Motor neuron (in vitro differentiated cells): ENCODE results near the gene TRAF3IP1. TPM values are rescaled to one million over a fixed set of nuclear protein-coding genes. Genes with fewer than 3 reads are reported as not detected.
"Not testable (repeated sequence)": the region's sequence is repeated elsewhere in the genome, so short reads cannot be mapped to it uniquely, and the experiment has no call there.

ENCODE experiments used
- ATAC-seq, 8 experiments: fragments of 200-7000 bp; cut with Tn5 transposase; replicated peaks in 6 of 8; 2 replicates each; pipeline ENCODE4 v1.8.0; 2021; ENCODE audit warnings: mild to moderate bottlenecking in 8 of 8, moderate library complexity in 8 of 8
- H3K27ac ChIP-seq, 2 donors: fragments of 250-450 bp; sonication (Bioruptor Pico); 2 replicates each; pipeline ENCODE4 v1.9.0; 2021; ENCODE audit warnings: antibody characterized with exemption in 2 of 2, mild to moderate bottlenecking in 2 of 2, moderate library complexity in 1 of 2
- H3K4me1 ChIP-seq, 2 donors: fragments of 250-450 bp; sonication (Bioruptor Pico); replicated peaks in 1 of 2; 2 replicates each; pipeline ENCODE4 v1.6.1; 2021; ENCODE audit warnings: antibody characterized with exemption in 2 of 2, mild to moderate bottlenecking in 2 of 2, moderate library complexity in 1 of 2
- H3K4me3 ChIP-seq, 5 donors: fragments of 250-450 bp; sonication (Bioruptor Pico); 2 replicates each; pipeline ENCODE4 v1.9.0; 2021; ENCODE audit warnings: antibody characterized with exemption in 5 of 5, mild to moderate bottlenecking in 5 of 5, moderate library complexity in 4 of 5
- WGBS, 10 experiments: fragments of 450-650 bp; shearing (Covaris generic); methylation state at CpG; one replicate each; pipeline ENCODE4 v1.0.0; 2022; 5-methylcytosine and 5-hydroxymethylcytosine counted together
- in situ Hi-C, 9 experiments: fragments of 400-800 bp; cut with MboI; loops; one replicate each; pipeline ENCODE4 v1.15.0; 2021; ENCODE audit warnings: low sequenced_read_pairs in 9 of 9, low pct_unique_long_range_greater_than_20kb in 2 of 9; ENCODE audit not compliant: unreplicated experiment in 9 of 9
- total RNA-seq, 8 experiments: library from RNA; unstranded; fragments of 300-600 nt; gene quantifications; 2 replicates each; pipeline versions ENCODE4 v1.2.3 to v1.2.4, GENCODE V29; 2022

TRAF3IP1 gene
- total RNA-seq, 8 experiments from 2014 or later, result 5.3 to 16.6 (median 11.7) TPM

- peaks cover 6 to 7% of the 10 kb centered on the region in 2 donors for H3K4me1 ChIP-seq
- 60 to 100% (median 93%) methylated on average over 1 to 2 of the region's 2 CpGs; no CpG with 5 or more reads in 4 of the 10 experiments for WGBS, 10 experiments
- in situ Hi-C loops, result no loop called here
Measured at GRCh38 chr2:238439917-238440316, 119.6 kb downstream of the TRAF3IP1 start.

GRCh38 chr2:238440331-238440730 is 120.0 kb downstream of the TRAF3IP1 start:
- in situ Hi-C loops, result no loop called here
- no peak for ATAC-seq
- no peak overlapping the region for H3K27ac ChIP-seq
- WGBS, 10 experiments, result 71 to 100% (median 100%) methylated on average over 2 to 4 of the region's 4 CpGs; no CpG with 5 or more reads in 3 of the 10 experiments
- peaks cover 6 to 7% of the 10 kb centered on the region in 2 donors for H3K4me1 ChIP-seq
- no peak overlapping the region for H3K4me3 ChIP-seq

More at GRCh38 chr2:238439917-238440316, 119.6 kb downstream of the TRAF3IP1 start:
- no peak overlapping the region for H3K27ac ChIP-seq
- ATAC-seq, result peak in 1 of 8 experiments; percentile 15
- no peak overlapping the region for H3K4me3 ChIP-seq

GRCh38 chr2:238440767-238441166 is 120.4 kb downstream of the TRAF3IP1 start:
- H3K27ac ChIP-seq, result no peak overlapping the region
- ATAC-seq, result no peak
- in situ Hi-C loops, result no loop called here
- H3K4me3 ChIP-seq, result no peak overlapping the region
- WGBS, 10 experiments, result 94 to 100% (median 98%) methylated on average over 3 to 8 of the region's 11 CpGs; no CpG with 5 or more reads in 5 of the 10 experiments
- H3K4me1 ChIP-seq, result peaks cover 6 to 7% of the 10 kb centered on the region in 2 donors

GRCh38 chr2:238441262-238442114 is 121.2 kb downstream of the TRAF3IP1 start:
- ATAC-seq, result peak in 5 of 8 experiments; percentile 69 to 88 (median 77)
- in situ Hi-C loops, result no loop called here
- WGBS, 10 experiments, result 38 to 90% (median 55%) methylated on average over 1 to 17 of the region's 17 CpGs; no CpG with 5 or more reads in 1 of the 10 experiments
- peaks cover 6 to 7% of the 10 kb centered on the region in 2 donors for H3K4me1 ChIP-seq
- H3K27ac ChIP-seq, result no peak overlapping the region
- H3K4me3 ChIP-seq, result no peak overlapping the region

- H3K27ac ChIP-seq, in situ Hi-C loops, H3K4me1 ChIP-seq, H3K4me3 ChIP-seq, ATAC-seq: not testable (repeated sequence)
- WGBS, 10 experiments, result 60 to 88% (median 68%) methylated on average over 1 to 6 of the region's 6 CpGs
Measured at GRCh38 chr2:238442257-238442656, 121.9 kb downstream of the TRAF3IP1 start.

GRCh38 chr2:238444242-238444641 is 123.9 kb downstream of the TRAF3IP1 start:
- Histone ChIP-seq H3K4me3 (no peak overlapping the region), H3K27ac (no peak overlapping the region), H3K4me1 (peaks cover 6 to 7% of the 10 kb centered on the region in 2 donors)
- no peak for ATAC-seq
- in situ Hi-C loops, result no loop called here
- WGBS, 10 experiments, result 92 to 100% (median 100%) methylated on average over 3 to 13 of the region's 13 CpGs; no CpG with 5 or more reads in 5 of the 10 experiments

- Histone ChIP-seq H3K4me1 (peaks cover 6 to 7% of the 10 kb centered on the region in 2 donors), H3K27ac (no peak overlapping the region), H3K4me3 (no peak overlapping the region)
- ATAC-seq, result no peak
- 86 to 100% (median 93%) methylated on average over 1 to 11 of the region's 17 CpGs for WGBS, 10 experiments
- in situ Hi-C loops, result no loop called here
Measured at GRCh38 chr2:238445409-238446190, 125.3 kb downstream of the TRAF3IP1 start.

- in situ Hi-C loops, result no loop called here
- ATAC-seq, result no peak
- Histone ChIP-seq H3K4me1 (peaks cover 4% of the 10 kb centered on the region in 2 donors), H3K27ac (no peak overlapping the region), H3K4me3 (no peak overlapping the region)
- WGBS, 10 experiments, result 69 to 100% (median 92%) methylated on average over 1 to 8 of the region's 8 CpGs; no CpG with 5 or more reads in 1 of the 10 experiments
Measured at GRCh38 chr2:238446371-238446770, 126.1 kb downstream of the TRAF3IP1 start.

- Histone ChIP-seq H3K4me1 (no peaks in the 10 kb centered on the region), H3K4me3 (no peak overlapping the region), H3K27ac (no peak overlapping the region)
- ATAC-seq, result no peak
- in situ Hi-C loops, result no loop called here
- WGBS, 10 experiments, result 82 to 100% (median 91%) methylated on average over 1 to 7 of the region's 19 CpGs; no CpG with 5 or more reads in 3 of the 10 experiments
Measured at GRCh38 chr2:238448031-238448955, 128.0 kb downstream of the TRAF3IP1 start.

- Histone ChIP-seq H3K4me1 (no peaks in the 10 kb centered on the region), H3K27ac (no peak overlapping the region), H3K4me3 (no peak overlapping the region)
- in situ Hi-C loops, result no loop called here
- ATAC-seq, result no peak
- 63 to 100% (median 93%) methylated on average over 1 to 5 of the region's 8 CpGs for WGBS, 10 experiments
Measured at GRCh38 chr2:238449241-238449640, 128.9 kb downstream of the TRAF3IP1 start.

- Histone ChIP-seq H3K4me3 (no peak overlapping the region), H3K27ac (no peak overlapping the region), H3K4me1 (no peaks in the 10 kb centered on the region)
- ATAC-seq, result peak in 4 of 8 experiments; percentile 18 to 92 (median 49)
- WGBS, 10 experiments, result 33 to 92% (median 68%) methylated on average over 2 to 6 of the region's 9 CpGs; no CpG with 5 or more reads in 3 of the 10 experiments
- in situ Hi-C loops, result no loop called here
Measured at GRCh38 chr2:238449909-238450417, 129.6 kb downstream of the TRAF3IP1 start.

GRCh38 chr2:238450440-238450861 is 130.1 kb downstream of the TRAF3IP1 start:
- Histone ChIP-seq H3K4me3 (no peak overlapping the region), H3K27ac (no peak overlapping the region), H3K4me1 (no peaks in the 10 kb centered on the region)
- 88 to 100% (median 100%) methylated on average over 2 to 8 of the region's 11 CpGs; no CpG with 5 or more reads in 2 of the 10 experiments for WGBS, 10 experiments
- in situ Hi-C loops, result no loop called here
- no peak for ATAC-seq
